HG02981 (cell line): ENCODE measurements around the gene MAN1C1.

Experiments used
- ATAC-seq: cut with Tn5 transposase; IDR thresholded peaks from one replicate; pipeline ENCODE4 v1.9.1; 2021; ENCODE audit warnings: mild to moderate bottlenecking, moderate library complexity; ENCODE audit not compliant: unreplicated experiment

Gene MAN1C1

GRCh38 chr1:25811384-25812082 lies 194.9 kb downstream of the MAN1C1 start:
- no peak for ATAC-seq

DNA sequence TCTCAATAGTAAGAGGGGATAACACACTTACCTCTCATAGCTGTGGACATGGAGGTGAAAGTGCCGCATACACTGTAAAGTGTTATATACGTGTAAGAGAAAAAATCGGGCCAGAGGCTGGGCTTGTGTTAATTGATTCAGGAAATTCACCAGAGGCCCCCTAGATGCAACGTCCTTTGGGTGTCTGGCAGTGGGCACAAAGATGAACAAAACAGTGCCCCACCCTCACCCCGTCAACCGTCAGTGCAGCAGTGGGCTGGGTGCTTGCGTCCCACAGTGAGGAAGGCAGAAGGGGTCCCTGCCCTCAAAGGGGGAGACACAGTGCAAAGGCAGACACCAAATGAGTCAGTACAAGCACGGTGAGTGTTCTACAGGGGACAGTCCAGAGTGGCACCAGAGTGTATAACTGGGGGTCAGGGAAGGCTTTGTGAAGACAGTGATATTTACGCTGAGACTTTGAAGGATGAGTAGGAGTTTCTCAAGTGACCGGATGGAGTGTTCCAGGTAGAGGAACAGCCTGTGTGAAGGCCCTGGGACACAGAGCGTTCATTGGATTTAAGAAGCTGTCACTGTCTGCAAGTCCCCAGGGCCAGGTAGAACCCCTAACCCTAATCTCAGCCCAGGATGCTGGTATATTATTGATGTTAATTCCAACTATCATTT lies 196.6 kb downstream of the MAN1C1 start:
- no peak for ATAC-seq

- ATAC-seq, result no peak
These were observed 197.3 kb downstream of the MAN1C1 start for GRCh38 chr1:25813734-25814471.

GRCh38 chr1:25814549-25815087 lies 198.0 kb downstream of the MAN1C1 start:
- no peak for ATAC-seq

- no peak for ATAC-seq
These were observed 198.9 kb downstream of the MAN1C1 start for GRCh38 chr1:25815208-25816111.

- no peak for ATAC-seq
These were observed 199.6 kb downstream of the MAN1C1 start for GRCh38 chr1:25816112-25816718.

DNA sequence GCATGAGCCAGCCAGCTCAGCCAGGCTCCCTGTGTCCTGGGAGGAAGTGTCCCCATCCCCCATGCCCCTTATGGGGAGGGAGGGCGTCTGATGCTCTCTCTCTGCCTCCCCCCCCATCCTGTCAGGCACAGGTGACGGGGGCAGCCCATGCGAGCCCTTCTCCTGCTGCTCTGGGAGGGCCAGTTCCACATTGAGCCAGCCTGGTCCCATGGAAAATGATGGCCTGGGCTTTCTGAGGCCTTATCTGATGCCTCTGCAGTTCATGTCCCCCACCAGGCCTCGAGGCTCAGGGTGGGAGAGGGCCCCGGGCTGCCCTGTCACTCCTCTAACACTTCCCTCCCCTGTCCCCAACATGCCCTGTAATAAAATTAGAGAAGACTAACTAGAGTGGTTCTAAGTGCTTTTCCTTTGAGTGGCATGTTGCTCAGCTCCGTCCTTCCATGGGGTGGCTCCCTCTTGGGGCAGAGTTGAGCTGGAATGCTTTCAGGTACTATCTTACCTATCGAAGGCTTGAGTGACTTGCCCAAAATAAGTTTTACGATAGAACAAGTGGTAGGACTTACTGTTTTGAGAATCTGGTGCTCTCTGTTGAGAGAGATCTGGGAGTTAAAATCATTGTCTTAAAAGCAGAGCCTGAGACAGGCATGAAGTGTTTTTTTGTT lies 201.4 kb downstream of the MAN1C1 start:
- no peak for ATAC-seq

DNA sequence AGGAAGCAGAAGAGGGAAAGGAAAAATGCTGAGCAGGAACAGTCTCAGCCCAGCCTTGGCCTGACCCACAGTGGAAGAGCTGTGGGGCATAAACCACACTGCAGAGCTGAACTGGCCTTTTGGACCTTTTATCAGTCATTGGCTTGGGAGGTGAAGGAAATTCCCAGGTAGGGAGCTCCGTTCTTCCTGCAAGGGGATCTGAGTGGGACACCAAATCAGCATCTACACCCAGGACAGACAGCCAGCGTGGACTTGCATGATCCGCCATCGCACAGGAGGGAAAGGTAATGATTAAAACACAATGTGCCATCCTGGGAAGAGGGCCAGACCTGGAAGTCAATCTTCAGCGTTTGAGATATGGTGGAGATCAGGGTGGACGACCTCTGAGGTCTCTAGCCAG lies 202.0 kb downstream of the MAN1C1 start:
- no peak for ATAC-seq

DNA sequence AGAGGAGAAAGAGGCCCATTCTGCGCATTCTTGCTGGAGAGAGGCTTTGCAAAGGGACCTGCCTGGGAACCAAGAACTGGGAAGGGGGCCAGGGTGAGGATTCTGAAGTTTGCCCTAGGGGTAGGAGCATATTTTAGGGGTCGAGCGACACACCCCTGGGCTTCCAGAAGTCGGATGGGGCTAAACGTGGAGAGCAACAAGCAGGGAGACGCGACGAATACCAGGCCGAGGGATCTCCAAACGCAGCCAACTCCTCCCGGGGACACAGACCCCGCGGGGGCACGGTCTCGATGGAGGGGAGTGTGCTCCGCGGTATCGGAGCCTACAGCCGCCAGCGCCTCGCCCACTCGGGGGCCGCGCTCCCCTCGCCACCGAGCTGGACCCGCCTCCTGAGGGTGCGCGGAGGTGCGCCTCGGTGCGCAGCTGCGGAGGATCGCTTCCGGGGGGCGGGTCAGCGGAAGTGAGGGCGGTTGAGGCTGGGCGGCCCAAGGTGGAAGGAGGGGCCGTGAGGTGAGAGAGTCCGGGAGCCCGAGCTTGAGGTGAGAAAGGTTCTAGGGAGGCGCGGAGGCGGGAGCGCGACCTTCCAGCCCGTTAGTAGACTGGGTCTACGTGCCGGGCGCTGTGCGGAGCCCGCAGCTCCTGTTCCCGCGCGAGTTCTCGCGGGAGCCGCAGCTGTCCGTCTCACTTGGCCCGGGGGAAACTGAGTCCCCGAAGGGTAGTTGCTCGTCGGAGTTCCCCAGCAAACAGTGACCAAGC lies 203.1 kb downstream of the MAN1C1 start, which contains the start of gene MTFR1L:
TSS of gene MTFR1L (plus strand) at position 464 of the 756 bp plus-strand sequence. CDS start 3,151 bp downstream, outside the sequence.
- ATAC-seq, result peak; percentile 76

DNA sequence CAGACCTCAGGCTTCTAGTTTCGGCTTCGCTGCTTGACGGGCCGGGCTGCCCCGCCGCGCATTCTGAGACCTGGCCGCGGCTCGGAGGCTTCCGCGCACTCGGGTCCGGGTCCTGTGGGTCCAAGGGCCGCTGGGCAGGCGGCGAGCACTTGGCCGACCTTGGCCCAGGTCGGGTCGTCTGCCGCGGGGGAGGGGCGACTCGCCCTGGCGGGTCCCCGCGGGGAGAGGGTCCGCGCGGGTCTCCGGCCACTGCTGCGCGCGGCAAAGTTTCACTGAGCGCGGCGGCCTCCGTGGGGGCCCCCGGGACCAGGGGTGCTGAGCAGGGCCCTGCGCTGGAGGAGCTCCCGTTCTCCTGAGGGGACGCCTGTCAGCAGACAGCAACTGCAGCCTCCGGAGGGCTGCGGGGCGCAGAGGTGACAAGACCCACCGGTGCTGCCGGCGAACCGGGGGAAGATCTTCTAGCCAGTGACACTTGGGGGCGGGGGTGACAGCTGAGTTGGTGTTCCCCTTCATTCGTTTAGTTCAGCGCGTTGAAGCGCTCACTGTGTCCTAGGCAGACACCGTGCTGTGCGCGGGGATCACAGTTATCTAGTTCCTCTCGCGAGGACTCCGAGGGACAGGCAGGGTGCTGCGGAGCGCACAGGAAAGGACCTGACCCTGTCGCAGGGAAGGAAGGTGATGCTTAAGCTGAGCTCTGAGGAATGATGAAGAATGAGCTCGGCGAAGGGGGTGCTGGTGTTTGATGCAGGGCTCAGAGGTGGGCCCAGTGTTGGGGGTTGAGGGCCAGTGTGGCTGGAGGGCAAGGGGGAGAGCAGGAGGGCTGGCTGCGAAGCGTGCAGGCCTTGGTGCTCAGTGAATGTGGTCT lies 203.9 kb downstream of the MAN1C1 start:
- ATAC-seq, result peak; percentile 49

GRCh38 chr1:25821112-25821476 lies 204.5 kb downstream of the MAN1C1 start:
- ATAC-seq, result no peak

DNA sequence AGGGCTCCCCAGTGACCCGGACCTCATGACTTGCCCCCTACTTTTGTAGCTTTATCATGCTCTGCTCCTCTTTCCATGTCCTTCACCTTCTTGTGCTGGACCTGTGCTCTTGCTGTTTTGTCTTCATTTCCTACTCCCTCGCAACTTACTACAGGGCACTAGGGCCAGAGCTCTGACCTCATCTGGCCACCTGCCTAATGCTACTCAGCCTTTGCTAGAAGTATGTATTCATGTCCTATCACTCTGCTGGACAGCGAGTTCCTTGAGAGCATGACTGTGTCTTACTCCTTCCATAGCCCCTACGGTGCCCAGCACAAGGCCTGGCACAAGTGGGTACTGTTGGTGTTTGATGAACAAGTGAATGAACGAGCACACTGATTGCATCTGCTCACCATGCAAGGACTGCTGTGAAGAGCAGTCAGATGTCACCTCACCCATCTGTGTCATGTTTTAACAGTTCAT lies 205.1 kb downstream of the MAN1C1 start:
- no peak for ATAC-seq

GRCh38 chr1:25825605-25826004 lies 209.0 kb downstream of the MAN1C1 start:
- ATAC-seq, result no peak

- ATAC-seq, result no peak
These were observed 210.0 kb downstream of the MAN1C1 start for GRCh38 chr1:25826571-25826970.

DNA sequence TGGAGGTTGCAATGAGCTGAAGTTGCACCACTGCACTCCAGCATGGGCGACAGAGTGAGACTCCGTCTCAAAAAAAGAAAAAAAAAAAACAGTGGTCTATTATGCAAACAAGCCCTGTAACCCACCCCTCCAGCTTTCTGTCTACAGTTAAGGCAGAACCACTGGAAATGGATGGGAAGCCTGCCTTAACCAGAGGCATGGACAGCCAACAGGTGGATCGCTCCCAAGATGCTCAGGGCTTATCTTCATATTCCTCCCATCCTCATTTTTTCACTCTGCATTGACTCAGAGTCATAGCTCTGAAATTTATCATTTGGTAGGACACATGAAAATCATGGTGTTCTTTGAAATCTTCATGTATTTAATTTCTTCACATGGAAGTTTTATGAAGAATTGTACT lies 211.9 kb downstream of the MAN1C1 start:
- ATAC-seq, result no peak

DNA sequence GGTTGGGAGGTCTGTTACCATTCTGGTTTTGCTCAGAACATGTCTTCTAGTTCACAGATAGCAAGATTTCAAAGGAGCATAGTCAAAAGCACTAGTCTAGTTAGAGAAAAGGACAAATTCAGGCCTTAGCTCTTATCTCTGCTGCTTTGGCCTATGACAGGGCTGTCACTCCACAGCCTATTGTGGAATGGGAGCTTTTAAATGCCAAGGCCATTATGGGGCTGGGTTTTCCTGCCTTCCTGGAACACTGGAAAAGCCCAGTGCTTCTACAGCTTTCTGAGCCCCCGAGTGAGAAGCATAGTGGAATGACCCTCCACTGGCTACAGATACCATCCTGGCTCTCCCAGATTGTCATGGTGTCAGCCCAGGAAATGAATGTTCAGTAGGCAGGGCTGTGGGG lies 212.5 kb downstream of the MAN1C1 start:
- ATAC-seq, result no peak

DNA sequence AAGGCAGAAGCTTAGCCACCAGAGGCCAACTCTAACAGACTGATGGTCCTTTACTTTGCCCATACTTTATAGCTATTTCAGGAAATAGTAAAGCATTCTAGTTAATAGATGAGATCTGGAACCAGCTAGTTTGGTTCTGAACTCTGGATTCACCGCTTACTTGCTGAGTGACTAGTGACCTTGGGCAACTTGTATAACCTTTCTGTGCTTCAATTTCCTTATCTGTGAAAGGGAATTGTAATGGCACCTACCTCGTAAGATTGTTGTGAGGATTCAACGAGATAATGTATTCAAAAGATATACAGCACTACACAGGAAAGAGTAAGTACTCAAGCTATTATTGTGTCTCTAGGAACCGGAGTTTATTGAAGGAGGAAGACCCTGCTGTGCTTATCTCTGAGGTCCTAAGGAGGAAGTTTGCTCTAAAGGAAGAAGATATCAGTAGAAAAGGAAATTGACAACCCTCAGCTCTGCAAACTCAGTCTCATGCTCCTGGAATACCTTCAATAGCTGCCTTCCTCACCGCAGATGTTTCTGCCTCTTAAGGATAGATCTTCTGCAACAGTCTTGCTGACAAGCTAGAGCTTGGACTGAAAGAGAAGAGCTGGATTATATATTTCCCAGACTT lies 215.1 kb downstream of the MAN1C1 start:
- no peak for ATAC-seq
